Neural cell (in vitro differentiated cells): ENCODE measurements around the gene USP53.
"Not testable (repeated sequence)": the region's sequence is repeated elsewhere in the genome, so short reads cannot be mapped to it uniquely, and the experiment has no call there.

ENCODE experiments used
- EP300 ChIP-seq: fragments of 450-650 bp; conservative IDR thresholded peaks from 2 replicates; pipeline ENCODE4 v1.6.1; 2014; ENCODE audit warnings: antibody characterized with exemption, mild to moderate bottlenecking, moderate library complexity; ENCODE audit not compliant: poor library complexity, severe bottlenecking
- EZH2 ChIP-seq: fragments of 200-600, 300-800 bp; shearing (Covaris generic), sonication (generic); IDR thresholded peaks from 2 replicates; pipeline ENCODE4 v1.6.1; 2014; ENCODE audit warnings: antibody characterized with exemption, low read length, borderline replicate concordance, mild to moderate bottlenecking; ENCODE audit not compliant: insufficient read depth, poor library complexity, severe bottlenecking
- MXI1 ChIP-seq: fragments of 450-650 bp; conservative IDR thresholded peaks from 2 replicates; pipeline ENCODE4 v1.6.1; 2014; ENCODE audit warnings: antibody characterized with exemption, mild to moderate bottlenecking; ENCODE audit not compliant: poor library complexity, severe bottlenecking
- POLR2AphosphoS5 ChIP-seq: IDR thresholded peaks from 2 replicates; pipeline ENCODE4 v1.6.1; 2012
- RAD21 ChIP-seq: fragments of 450-650 bp; conservative IDR thresholded peaks from 2 replicates; pipeline ENCODE4 v1.6.1; 2014; ENCODE audit warnings: antibody characterized with exemption, mild to moderate bottlenecking, moderate library complexity
- SMC3 ChIP-seq: fragments of 450-650 bp; conservative IDR thresholded peaks from 2 replicates; pipeline ENCODE4 v1.6.1; 2014; ENCODE audit warnings: antibody characterized with exemption, mild to moderate bottlenecking, moderate library complexity; ENCODE audit not compliant: poor library complexity
- TAF1 ChIP-seq: IDR thresholded peaks from 2 replicates; pipeline ENCODE4 v1.6.1; 2012; ENCODE audit warnings: low read depth
- TF ChIP-seq, protein P1 (sequence below): fragments of 450-650 bp; IDR thresholded peaks from 2 replicates; pipeline ENCODE4 v1.5.1; 2014; ENCODE audit warnings: antibody characterized with exemption, mild to moderate bottlenecking, moderate library complexity; ENCODE audit not compliant: poor library complexity, severe bottlenecking
- TF ChIP-seq, protein P2 (sequence below): IDR thresholded peaks from 2 replicates; pipeline ENCODE4 v1.6.1; 2012; ENCODE audit warnings: borderline replicate concordance

DNA sequence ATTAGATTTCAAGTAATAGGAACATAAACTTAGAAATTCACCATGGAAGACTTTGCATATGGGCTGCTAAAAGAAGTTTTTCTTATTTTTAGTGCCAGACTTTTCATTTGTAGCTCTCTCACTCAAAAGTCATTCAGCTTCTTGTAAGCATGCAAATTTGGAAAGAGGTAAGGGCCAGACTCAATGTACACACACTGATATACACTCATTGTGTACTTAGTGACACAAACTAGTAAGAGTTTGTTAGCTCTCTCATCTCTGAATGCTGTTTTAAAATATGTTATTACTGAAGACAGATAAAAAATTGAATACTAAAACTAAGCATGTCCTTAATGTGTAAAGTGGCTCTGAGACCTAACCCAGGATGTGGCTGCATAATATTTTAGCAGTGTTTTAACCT is 127.4 kb downstream of the USP53 start:
- TF ChIP-seq, protein P1, sequence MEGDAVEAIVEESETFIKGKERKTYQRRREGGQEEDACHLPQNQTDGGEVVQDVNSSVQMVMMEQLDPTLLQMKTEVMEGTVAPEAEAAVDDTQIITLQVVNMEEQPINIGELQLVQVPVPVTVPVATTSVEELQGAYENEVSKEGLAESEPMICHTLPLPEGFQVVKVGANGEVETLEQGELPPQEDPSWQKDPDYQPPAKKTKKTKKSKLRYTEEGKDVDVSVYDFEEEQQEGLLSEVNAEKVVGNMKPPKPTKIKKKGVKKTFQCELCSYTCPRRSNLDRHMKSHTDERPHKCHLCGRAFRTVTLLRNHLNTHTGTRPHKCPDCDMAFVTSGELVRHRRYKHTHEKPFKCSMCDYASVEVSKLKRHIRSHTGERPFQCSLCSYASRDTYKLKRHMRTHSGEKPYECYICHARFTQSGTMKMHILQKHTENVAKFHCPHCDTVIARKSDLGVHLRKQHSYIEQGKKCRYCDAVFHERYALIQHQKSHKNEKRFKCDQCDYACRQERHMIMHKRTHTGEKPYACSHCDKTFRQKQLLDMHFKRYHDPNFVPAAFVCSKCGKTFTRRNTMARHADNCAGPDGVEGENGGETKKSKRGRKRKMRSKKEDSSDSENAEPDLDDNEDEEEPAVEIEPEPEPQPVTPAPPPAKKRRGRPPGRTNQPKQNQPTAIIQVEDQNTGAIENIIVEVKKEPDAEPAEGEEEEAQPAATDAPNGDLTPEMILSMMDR: not testable (repeated sequence)
- TF ChIP-seq, protein P2, sequence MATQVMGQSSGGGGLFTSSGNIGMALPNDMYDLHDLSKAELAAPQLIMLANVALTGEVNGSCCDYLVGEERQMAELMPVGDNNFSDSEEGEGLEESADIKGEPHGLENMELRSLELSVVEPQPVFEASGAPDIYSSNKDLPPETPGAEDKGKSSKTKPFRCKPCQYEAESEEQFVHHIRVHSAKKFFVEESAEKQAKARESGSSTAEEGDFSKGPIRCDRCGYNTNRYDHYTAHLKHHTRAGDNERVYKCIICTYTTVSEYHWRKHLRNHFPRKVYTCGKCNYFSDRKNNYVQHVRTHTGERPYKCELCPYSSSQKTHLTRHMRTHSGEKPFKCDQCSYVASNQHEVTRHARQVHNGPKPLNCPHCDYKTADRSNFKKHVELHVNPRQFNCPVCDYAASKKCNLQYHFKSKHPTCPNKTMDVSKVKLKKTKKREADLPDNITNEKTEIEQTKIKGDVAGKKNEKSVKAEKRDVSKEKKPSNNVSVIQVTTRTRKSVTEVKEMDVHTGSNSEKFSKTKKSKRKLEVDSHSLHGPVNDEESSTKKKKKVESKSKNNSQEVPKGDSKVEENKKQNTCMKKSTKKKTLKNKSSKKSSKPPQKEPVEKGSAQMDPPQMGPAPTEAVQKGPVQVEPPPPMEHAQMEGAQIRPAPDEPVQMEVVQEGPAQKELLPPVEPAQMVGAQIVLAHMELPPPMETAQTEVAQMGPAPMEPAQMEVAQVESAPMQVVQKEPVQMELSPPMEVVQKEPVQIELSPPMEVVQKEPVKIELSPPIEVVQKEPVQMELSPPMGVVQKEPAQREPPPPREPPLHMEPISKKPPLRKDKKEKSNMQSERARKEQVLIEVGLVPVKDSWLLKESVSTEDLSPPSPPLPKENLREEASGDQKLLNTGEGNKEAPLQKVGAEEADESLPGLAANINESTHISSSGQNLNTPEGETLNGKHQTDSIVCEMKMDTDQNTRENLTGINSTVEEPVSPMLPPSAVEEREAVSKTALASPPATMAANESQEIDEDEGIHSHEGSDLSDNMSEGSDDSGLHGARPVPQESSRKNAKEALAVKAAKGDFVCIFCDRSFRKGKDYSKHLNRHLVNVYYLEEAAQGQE: not testable (repeated sequence)
- not testable (repeated sequence) for TF ChIP-seq SMC3, POLR2AphosphoS5, TAF1, RAD21, EZH2, MXI1, EP300
